ENCODE results near the gene ARMS2.

Gene ARMS2, protein sequence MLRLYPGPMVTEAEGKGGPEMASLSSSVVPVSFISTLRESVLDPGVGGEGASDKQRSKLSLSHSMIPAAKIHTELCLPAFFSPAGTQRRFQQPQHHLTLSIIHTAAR

DNA sequence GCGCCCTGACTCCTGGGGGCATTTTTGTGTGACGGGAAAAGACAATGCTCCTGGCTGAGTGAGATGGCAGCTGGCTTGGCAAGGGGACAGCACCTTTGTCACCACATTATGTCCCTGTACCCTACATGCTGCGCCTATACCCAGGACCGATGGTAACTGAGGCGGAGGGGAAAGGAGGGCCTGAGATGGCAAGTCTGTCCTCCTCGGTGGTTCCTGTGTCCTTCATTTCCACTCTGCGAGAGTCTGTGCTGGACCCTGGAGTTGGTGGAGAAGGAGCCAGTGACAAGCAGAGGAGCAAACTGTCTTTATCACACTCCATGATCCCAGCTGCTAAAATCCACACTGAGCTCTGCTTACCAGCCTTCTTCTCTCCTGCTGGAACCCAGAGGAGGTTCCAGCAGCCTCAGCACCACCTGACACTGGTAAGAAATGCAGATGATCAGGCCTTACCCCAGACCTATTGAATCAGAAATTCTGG, at the start of gene ARMS2:
Gene ARMS2, plus strand, starts transcription at position 51 of the 478 bp plus-strand sequence. Its CDS starts 75 bp downstream, at position 126.
- no peak for DNase-seq (ENCODE audit: low spot score)

GRCh38 chr10:122407375-122408125, 46.9 kb upstream of the ARMS2 start:
- no peak for DNase-seq (ENCODE audit: low spot score)

DNA sequence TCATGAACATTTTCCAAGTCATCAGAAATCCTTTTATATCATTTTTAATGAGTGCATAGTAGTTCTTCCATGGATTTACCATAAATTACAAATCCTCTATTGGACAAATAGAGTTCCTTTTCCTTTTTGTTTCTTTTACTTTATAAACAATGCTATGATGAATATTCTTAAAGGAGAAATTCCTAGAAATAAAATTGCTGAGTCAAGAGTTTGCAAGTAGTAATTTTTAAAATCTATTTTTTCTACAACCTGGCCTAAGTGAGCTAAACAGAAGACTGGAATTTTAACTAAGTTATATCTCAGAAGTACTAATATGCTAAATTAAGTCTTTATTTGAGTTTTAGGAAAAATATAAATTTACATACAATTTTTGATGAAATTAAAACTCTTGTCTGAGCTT, 41.1 kb upstream of the ARMS2 start:
- no peak for DNase-seq (ENCODE audit: low spot score)

- DNase-seq (ENCODE audit: low spot score): no peak
Measured at GRCh38 chr10:122417667-122418066, 36.8 kb upstream of the ARMS2 start.

- DNase-seq (ENCODE audit: low spot score): no peak
Measured at GRCh38 chr10:122419016-122419415, 35.4 kb upstream of the ARMS2 start.

DNA sequence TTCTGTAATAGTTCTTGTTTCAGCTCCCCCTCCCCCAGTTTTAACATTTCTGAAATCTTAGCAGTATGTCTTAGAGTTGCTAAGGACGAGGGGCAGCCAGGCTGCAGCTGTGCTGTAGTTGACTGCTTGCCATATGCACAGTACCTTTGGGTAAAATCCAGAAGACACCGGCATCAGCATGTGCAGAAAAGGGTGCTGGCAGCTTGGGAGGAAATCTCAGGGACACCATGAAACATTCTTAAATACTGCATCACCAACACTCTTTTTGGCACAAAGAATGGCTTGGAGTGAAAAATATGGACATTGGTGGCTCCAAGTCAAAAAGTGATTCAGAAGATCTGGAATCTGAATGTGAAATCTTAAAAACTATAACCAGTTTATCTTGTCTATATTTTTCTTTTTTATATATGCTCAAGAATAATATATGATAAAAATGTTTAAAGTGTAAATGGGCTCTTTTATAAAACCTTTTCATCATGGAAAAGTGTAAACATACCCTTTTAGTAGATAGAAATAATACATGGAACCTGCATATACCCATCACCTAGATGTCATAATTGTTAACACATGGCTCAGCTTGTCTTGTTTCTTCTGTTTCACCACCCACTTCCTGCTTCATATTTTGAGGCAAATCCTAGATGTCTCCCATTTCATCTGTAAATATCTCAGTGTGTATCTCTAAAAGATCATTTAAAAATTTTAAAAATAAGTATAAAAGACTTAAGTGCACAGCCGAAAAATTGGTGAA, 34.4 kb upstream of the ARMS2 start:
- no peak for DNase-seq (ENCODE audit: low spot score)

- no peak for DNase-seq (ENCODE audit: low spot score)
Measured at GRCh38 chr10:122420624-122421007, 33.8 kb upstream of the ARMS2 start.

DNA sequence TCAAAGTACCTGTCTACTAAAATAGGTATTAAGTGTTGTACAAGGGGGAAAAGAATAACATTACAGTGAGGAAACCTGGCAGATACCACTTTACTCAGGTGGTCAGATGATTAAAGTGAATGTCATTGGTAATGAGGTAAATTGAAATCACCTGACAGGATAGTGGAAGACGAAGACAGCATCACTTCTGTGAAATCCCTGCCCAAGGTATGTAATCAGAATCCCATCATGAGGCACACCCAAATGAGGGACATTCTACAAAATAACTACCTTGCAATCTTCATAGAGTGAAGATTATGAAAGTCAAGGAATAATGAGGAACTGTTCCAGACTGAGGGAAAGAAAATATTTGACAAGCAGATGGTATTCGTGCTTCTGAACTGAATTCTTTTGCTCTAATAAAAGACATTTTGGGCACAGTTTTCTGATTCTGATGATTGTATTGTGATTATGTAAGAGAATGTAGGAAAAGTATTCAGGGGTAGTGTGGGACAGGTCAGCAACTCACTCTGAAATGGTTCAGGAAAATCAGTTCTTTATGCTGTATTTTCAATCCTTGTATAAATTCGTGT, 33.3 kb upstream of the ARMS2 start:
- no peak for DNase-seq (ENCODE audit: low spot score)

DNA sequence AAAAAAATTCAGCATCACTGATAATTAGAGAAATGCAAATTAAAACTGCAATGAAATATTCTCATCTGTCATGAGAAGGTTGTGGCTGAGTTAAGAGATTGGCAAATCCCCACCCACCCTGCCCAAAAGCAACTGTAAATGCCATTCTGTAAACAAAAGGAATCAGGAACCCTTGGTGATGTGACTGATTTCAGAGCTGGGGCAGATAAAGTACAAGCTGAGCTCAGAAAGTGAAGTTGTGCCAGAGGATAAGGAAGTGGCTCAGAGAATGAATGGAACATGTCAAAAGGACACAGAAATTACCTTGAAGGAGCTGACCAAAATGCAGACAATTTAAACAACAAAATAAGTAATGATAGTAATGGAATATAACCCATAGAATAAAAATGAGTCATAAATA, 32.7 kb upstream of the ARMS2 start:
- DNase-seq (ENCODE audit: low spot score): no peak

- no peak for DNase-seq (ENCODE audit: low spot score)
Measured at GRCh38 chr10:122422266-122422989, 32.0 kb upstream of the ARMS2 start.

DNA sequence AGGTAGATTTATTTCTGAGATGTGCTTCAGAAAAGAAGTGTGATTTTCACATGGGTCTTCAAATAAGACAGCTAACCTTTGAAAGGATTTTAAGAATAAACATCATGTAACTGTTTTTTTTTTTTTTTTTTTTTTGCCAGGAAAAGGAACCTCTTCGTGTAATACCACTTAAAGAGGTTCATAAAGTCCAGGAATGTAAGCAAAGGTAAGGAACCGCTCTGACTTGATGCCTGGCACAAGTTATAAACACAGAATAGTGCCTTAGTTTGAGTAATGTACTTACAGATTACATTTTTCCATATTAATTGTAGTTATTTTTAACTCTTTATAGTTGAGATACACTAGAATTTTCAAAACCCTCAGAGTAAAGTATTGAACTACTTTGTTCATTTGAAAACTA, 30.4 kb upstream of the ARMS2 start:
- no peak for DNase-seq (ENCODE audit: low spot score)

DNA sequence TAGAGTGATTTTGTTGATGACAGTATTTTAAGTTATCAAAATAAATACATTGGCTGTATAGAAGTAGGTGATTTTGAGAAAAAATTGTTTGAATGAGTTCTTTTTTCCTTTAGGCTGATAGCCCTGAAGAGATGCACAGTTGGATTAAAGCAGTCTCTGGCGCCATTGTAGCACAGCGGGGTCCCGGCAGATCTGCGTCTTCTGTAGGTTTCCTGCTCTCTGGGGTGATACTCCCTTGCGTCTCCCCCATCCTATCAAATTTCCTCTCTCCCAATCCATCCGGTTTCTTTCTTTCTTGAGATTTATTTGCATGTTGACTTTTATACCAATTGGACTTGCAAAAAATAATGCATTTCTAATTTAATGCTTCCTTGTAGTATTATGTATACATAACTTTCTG, 27.6 kb upstream of the ARMS2 start:
- DNase-seq (ENCODE audit: low spot score): no peak

GRCh38 chr10:122427280-122427679, 27.2 kb upstream of the ARMS2 start:
- DNase-seq (ENCODE audit: low spot score): no peak

GRCh38 chr10:122435212-122435827, 19.1 kb upstream of the ARMS2 start:
- DNase-seq (ENCODE audit: low spot score): no peak

DNA sequence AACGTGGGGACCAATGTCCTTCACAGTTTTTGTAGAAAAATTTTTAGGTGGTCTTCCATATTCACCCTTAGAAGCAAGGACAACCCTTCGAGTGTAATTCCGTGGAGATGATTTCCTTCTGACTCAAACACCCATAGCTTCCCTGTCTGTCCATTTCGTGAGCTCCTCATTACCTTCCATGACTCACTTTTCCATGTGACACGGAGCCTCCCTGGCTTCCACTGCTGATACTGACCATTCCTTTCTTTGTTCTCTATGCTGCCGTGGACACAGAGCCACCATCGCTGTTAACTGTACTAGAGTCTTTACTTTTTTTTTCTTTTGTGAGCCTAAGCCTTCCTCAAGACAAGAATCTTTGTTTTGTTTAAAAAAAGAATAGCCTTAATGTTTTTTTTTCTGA, 12.5 kb upstream of the ARMS2 start:
- DNase-seq (ENCODE audit: low spot score): no peak

- DNase-seq (ENCODE audit: low spot score): no peak
Measured at GRCh38 chr10:122445469-122445868, 9.0 kb upstream of the ARMS2 start.

- DNase-seq (ENCODE audit: low spot score): no peak
Measured at GRCh38 chr10:122445904-122446303, 8.5 kb upstream of the ARMS2 start.

GRCh38 chr10:122446668-122447423, 7.6 kb upstream of the ARMS2 start:
- no peak for DNase-seq (ENCODE audit: low spot score)

DNA sequence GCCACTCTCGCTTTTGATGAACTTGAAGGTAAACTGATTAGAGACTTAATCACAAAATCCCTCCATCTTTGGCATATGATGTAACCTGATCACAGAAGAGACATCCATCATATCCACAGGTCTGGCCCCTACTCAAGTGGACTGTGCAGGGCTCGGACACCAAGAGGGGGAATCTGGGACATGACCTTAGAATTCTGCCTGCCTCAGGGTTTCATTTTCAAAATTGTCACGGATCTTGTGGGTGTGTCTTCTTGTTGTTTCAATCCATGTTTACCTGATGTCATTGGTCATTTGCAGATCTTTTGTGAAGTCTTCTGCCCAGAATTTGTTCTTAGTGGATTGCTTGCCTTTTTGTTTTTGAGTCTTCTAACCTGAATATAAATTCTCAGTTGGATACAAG, 5.9 kb upstream of the ARMS2 start:
- DNase-seq (ENCODE audit: low spot score): no peak

GRCh38 chr10:122449153-122449552, 5.3 kb upstream of the ARMS2 start:
- DNase-seq (ENCODE audit: low spot score): no peak

Measured in ecto neural progenitor cell (in vitro differentiated cells).